ENCODE measurements around the gene TRUB1.

The TRUB1 gene

GRCh38 chr10:114973306-114973705, 35.3 kb downstream of the TRUB1 start:
- no peak overlapping the region for H3K4me3 ChIP-seq (ENCODE audit: low read depth, low read length)
- no peak for DNase-seq (ENCODE audit: low read depth)
- TF ChIP-seq, protein P1, sequence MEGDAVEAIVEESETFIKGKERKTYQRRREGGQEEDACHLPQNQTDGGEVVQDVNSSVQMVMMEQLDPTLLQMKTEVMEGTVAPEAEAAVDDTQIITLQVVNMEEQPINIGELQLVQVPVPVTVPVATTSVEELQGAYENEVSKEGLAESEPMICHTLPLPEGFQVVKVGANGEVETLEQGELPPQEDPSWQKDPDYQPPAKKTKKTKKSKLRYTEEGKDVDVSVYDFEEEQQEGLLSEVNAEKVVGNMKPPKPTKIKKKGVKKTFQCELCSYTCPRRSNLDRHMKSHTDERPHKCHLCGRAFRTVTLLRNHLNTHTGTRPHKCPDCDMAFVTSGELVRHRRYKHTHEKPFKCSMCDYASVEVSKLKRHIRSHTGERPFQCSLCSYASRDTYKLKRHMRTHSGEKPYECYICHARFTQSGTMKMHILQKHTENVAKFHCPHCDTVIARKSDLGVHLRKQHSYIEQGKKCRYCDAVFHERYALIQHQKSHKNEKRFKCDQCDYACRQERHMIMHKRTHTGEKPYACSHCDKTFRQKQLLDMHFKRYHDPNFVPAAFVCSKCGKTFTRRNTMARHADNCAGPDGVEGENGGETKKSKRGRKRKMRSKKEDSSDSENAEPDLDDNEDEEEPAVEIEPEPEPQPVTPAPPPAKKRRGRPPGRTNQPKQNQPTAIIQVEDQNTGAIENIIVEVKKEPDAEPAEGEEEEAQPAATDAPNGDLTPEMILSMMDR (IDR thresholded peaks at IDR 0.05; ENCODE audit: insufficient read depth, low read depth, low read length, missing control alignments) = no peak

DNA sequence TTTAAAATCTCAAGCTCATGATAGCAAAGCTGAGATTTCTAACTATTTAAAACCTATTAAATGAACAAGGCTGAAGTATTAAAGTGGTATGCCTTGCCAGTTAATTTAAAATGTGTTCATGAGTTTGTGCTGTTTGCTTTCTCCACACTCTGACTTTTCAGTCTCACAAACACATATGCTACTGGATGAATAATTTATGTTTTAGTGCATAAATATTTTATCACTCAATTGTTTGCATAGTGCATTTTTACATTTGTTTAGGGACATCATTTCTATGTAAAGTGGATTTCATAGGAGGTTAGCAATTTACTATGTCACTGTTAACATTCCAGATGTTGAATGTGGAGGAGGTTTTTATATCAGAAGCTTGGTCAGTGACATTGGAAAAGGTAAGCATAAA, 36.0 kb downstream of the TRUB1 start:
- TF ChIP-seq, protein P1 (IDR thresholded peaks at IDR 0.05; ENCODE audit: insufficient read depth, low read depth, low read length, missing control alignments) = no peak
- H3K4me3 ChIP-seq (ENCODE audit: low read depth, low read length) = no peak overlapping the region
- no peak for DNase-seq (ENCODE audit: low read depth)

DNA sequence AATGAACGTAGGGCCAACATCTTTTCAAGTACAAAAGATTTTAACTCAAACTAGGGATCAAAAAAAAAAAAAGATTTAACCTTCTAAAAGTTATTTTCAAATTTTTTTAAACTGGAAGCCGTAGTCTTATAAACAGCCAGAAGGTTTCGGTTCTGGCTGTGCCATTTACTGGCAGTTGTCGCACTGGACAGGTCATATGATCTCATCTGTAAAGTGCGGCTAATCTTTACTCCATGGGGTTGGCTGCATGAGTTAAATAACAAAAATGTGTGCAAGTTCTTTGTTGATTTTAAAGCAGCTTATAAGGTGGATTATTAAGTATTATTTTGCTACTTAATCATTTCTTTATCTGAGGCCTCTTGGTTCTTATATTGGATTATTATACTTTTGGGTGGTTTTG, 36.6 kb downstream of the TRUB1 start:
- no peak for DNase-seq (ENCODE audit: low read depth)
- no peak overlapping the region for H3K4me3 ChIP-seq (ENCODE audit: low read depth, low read length)
- TF ChIP-seq, protein P1 (IDR thresholded peaks at IDR 0.05; ENCODE audit: insufficient read depth, low read depth, low read length, missing control alignments) = no peak

- no peak for DNase-seq (ENCODE audit: low read depth)
- no peak overlapping the region for H3K4me3 ChIP-seq (ENCODE audit: low read depth, low read length)
- TF ChIP-seq, protein P1 (IDR thresholded peaks at IDR 0.05; ENCODE audit: insufficient read depth, low read depth, low read length, missing control alignments) = no peak
Measured at GRCh38 chr10:114975091-114975490, 37.1 kb downstream of the TRUB1 start.

GRCh38 chr10:114982989-114983388, 45.0 kb downstream of the TRUB1 start:
- TF ChIP-seq, protein P1 (IDR thresholded peaks at IDR 0.05; ENCODE audit: insufficient read depth, low read depth, low read length, missing control alignments) = no peak
- DNase-seq (ENCODE audit: low read depth) = no peak
- H3K4me3 ChIP-seq (ENCODE audit: low read depth, low read length) = no peak overlapping the region

- TF ChIP-seq, protein P1 (IDR thresholded peaks at IDR 0.05; ENCODE audit: insufficient read depth, low read depth, low read length, missing control alignments) = no peak
- no peak for DNase-seq (ENCODE audit: low read depth)
- no peak overlapping the region for H3K4me3 ChIP-seq (ENCODE audit: low read depth, low read length)
Measured at GRCh38 chr10:114987995-114988394, 50.0 kb downstream of the TRUB1 start.

- no peak overlapping the region for H3K4me3 ChIP-seq (ENCODE audit: low read depth, low read length)
- TF ChIP-seq, protein P1 (IDR thresholded peaks at IDR 0.05; ENCODE audit: insufficient read depth, low read depth, low read length, missing control alignments) = no peak
- DNase-seq (ENCODE audit: low read depth) = no peak
Measured at GRCh38 chr10:114990586-114990985, 52.6 kb downstream of the TRUB1 start.
